Kidney glomerular epithelial cell (primary cell): ENCODE measurements around the gene MINAR1.

ENCODE experiments used
- DNase-seq: peaks from one replicate; lab custom pipeline; 2025; lab: John Stamatoyannopoulos, UW

MINAR1 gene

DNA sequence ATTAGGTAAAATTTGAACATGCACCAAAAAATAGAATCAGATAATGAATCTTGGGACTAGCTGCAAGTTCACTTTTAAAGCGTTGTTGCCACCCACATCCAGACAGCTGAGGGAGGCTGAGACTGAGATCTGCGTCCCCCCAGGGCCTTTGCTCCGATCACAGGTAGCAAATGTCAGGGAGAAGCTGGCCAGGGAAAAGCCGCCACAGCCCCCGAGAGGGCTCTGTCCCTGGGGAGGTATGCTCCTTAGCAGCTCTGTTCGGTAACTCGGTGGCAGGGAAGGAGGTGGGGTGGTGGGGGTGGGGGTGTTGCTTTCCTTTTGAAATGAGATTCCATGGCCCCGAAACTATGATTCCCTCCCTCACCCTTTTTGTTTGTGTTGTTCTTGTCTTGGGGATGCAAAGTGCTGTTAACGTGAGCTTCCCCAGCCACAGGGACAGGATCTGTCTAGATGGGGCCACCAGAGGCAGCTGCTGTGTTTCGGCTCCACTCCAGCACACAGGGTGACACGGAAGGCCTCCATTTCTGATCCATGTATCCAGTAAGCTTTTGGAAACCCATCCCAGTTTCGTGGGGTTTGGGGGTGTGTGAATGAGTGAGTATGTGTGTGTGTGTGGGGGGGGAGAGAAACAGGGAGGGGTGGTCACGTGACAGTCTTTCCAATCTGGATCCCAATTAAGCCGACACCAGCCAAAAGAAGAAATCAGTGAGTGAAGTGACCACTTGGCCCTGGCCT, 1.1 kb upstream of the MINAR1 start:
- no peak for DNase-seq

DNA sequence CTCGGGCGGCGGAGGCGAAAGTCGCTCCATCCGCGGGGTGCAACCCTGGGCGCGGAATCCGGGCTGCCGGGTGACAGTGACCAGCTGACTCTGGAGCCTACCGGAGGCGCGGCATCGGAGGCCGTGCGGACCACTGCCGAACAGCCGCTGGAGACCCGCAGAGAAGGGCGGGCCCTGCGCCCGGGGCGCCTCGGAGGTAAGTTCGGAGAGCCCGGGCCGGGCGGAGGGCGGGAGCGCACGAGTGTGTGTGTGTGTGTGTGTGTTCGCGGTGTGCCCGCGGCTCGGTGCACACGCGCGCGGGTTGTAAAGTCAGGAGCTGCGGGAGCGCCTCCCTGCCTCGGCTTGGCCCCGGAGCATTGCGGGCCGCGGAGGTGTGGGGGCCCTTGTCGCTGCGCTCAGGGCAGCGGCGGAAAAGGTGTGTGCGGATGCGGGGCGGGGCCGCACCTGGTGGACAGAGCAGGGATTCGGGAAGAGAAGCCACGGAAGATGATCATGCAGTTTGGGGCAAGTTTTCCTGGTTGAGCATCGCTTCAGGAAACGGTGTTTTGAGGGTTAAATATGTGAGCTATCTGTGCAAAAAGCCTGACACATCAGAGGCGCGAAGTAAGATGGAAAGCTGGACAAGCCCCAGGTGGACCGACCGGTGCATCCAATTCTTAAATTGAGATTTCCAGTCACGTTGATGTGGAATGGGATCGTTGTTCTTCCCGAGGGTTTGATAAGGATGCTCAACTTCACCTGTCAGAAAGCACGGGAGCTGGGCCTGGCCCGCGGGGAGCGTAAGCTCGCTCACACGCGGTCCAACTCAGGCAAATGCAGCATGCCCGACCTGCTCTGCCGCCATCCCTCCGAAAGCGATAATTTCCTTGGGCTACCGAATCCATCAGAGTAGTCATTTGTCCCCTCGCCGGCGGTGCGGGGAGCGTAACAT, 474 bp downstream of the MINAR1 start:
- no peak for DNase-seq

DNA sequence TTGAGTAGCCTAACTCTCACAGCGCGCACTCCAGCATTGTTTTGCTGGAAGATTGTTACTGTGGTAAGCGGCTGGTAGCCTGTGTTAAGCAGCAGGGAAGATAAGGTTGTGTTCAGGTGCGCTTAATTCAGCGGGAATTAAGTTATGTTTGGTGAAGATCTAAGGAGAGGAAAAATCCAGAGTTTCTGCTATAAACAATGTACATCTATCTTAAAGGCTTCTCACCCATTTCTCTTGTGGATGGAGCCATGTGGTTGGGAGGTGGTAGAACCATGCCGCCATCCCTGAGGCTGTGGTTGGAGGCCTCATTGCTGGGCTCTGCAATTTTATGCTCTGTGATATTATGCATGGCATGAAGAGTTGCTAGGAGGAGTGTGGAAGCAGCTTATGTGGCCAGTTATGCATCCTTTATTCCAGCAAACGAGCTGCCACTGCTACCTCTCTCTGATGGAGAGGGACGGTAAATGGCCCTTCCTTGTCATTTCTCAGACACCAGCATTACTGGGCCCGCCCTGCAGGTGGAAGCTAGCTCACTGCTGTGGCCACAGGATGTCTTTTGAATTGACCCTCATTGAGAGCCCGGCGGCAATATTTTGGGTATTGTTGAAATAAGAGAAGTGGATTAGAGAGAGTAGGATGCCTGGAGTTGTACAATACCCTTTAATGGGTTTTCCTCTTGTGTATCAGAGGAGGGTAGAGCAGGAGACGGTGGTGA, 1.3 kb downstream of the MINAR1 start:
- no peak for DNase-seq

DNA sequence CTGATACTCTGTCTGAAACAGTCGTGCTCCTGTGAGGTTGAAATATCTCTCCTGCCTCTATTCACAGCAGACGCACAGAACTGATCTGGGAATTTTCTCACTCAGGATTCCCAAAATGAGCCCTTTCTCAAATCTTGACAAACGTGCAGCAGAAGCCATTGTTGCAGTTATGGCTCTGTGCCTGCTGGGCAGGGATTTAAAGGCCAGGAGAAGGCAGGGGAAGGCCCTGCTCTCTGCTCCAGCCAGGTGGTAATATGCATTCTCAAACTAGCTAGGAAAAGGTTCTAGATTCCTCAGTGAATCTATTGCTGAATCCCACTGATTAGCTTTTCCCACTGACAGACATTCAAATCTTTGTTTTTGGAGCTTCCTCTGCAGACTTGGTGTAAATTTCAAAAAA, 2.2 kb downstream of the MINAR1 start:
- no peak for DNase-seq

DNA sequence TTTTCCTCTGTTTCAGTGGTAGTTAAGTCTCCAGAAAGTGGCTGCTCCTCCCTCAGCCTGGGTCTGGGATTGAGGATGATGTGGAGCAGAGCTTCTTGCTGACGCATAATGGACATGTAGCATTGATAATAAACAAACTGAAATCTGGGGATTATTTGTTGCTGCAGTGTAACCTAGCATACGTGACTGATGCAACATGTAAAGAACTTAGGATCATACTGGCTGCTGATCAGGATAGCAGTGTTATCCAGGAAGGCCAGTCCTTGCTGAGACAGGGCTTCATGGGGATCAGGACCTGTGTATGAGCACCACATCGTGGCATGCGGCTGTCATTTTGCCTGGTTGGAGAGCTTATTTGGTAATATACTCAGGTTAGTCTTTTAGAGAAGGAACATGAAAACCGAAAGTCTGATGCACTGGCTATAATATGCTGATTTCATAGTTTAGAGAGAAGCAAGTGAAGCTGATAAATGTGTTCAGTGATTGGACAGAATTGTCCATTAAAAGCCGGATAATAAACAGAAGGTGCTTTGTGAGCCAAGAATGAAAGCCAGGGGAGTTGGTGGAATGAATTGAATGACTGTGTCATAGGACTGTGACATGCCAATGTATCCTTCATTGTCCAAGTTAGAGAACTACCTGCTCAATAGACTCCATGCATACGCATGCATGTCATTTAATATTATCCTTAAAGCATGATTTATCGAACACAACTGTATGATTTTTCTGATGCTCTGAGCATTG, 4.1 kb downstream of the MINAR1 start:
- no peak for DNase-seq

DNA sequence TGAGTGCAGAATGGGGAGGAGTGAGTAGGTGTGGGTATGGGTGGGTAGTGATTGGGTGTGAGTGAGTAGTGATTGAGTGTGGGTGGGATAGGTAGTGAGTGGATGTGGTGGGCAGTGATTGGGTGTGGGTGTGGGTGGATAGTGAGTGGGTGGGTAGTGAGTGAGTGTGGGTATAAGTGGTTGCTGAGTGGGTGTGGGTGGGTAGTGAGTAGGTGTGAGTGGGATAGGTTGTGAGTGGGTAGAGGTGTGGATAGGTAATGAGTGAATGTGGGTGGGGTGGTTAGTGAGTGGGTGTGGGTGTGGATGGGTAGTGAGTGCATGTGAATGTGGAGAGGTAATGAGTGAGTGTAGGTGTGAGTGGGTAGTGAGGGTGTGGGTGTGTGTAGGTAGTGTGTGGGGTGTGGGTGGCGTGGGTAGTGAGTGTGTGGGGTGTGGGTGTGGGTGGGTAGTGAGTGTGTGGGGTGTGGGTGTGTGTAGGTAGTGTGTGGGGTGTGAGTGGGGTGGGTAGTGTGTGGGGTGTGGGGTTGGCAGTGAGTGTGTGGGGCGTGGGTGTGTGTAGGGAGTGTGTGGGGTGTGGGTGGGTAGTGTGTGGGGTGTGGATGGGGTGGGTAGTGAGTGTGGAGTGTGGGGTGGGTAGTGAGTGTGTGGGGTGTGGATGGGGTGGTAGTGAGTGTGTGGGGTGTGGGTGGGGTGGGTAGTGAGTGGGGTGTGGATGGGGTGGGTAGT, 5.3 kb downstream of the MINAR1 start:
- no peak for DNase-seq

DNA sequence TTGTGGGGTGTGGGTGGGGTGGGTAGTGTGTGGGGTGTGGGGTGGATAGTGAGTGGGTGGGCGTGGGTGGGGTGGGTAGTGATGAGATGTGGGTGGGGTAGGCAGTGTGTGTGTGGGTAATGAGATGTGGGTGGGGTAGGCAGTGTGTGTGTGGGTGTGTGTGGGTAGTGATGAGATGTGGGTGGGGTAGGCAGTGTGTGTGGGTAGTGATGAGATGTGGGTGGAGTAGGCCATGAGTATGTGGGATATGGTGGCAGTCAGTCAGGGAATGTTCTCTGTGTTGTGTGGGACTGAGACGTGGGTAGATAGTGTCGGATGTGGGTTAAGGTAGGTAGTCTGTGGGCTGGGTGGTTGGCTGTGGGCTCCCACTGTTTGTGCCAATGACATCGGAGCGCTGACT, 7.1 kb downstream of the MINAR1 start:
- no peak for DNase-seq

DNA sequence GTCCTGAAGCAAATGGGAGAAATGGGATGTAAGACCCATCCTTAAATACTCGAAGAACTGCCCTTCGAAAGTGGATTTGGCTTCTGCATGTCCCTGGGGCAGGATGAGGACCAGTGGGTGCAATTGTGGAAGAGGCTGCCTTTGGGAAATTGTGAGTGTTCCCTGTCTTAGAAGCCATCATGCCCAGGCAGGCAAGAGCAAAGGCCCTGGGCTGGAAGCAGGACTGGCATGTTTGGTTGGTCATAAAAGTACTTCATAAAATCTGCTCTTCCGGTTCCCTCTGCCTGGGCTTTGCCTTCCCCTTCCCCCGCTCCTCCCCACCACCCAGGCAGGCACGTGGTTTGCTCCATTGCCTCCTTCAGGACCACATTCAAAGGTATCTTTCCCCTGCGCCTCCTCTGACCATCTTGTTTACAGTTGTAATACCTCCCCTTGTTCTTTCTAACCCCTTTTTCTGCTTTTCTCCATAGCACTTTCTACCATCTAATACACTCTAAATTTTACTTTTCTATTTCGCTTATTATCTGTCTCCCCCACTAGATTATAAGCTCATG, 8.3 kb downstream of the MINAR1 start:
- DNase-seq: no peak

DNA sequence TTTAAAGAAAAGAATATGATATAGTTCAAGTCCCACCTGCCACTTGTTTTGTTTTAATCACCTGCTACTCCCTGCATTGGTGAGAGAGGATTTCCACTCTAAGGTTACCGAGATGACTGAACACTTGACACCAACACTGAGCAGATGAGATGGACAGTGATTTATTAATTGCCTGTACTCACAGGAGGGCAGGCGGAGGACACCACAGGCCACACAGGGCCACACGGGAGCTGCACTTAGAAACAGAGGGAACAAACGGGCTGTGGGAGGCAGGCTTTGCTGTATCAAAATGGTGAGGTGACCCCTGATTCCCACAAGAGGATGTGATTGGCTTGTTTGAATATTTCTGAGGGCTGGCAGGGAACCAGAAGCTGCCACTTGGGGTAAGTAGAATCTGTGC, 10.8 kb downstream of the MINAR1 start:
- DNase-seq: no peak

DNA sequence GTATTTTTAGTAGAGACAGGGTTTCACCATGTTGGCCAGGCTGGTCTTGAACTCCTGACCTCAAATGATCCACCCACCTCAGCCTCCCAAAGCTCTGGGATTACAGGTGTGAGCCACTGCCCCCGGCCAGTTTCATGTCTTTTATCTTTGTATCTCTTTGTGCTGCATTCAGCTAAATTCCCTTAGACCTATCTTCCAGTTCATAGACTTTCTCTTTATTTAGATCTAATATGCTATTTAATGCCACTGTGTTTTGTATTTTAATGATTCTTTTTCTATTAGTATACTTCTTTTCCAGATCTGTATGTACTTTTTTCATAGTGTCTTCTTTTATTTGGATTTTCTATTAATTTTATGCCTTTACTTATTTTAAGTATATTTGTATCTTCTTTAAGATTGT, 14.9 kb downstream of the MINAR1 start:
- no peak for DNase-seq

DNA sequence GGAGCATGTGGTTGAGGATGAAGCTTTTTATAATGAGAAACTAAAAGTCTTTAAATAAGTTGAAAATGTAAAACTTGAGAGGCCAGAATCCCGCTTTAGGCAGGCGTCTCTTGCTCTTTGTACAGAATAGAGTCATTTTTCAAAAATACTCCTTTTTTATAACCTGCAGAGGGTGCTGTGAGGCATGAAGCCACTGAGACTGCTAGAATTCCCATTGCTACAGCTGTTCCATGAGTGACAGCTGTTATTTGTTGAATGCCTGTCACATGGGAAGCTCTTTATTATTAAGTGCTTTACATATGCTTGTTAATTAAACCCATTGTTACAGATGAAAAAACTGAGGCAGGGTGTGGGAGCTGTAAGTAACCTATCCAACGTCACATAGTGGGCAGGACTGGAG, 18.5 kb downstream of the MINAR1 start:
- no peak for DNase-seq

DNA sequence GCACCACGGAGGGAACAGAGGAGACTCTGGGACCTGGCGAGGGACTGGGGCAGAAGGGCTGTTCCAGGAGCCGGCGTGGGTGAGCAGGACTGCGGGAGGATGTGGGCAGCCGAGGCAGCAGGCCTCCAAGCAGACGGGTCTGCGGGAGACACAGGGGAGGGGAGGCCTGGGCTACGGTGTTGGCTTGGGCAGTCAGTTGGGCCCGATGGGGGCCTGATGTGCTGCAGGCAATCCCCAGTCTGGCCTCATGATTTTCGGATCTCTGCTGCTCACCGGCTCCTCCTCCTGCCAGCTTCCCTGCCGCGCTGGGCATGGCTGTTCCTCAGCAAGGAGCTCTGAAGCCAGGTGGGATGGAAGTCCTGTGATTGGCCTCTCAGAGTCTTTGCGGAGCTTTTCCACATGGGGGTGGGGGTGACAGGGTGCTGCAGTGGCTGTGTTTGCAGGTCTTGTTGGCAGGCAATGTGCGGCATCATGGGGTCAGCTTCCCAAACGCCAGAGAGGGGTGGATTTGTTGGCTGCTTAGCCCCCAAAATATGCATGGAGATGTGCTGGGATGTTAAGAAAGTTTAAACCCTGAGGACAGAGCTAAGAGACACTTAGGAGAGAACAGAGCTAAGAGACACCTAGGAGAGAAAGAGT, 19.3 kb downstream of the MINAR1 start:
- no peak for DNase-seq

DNA sequence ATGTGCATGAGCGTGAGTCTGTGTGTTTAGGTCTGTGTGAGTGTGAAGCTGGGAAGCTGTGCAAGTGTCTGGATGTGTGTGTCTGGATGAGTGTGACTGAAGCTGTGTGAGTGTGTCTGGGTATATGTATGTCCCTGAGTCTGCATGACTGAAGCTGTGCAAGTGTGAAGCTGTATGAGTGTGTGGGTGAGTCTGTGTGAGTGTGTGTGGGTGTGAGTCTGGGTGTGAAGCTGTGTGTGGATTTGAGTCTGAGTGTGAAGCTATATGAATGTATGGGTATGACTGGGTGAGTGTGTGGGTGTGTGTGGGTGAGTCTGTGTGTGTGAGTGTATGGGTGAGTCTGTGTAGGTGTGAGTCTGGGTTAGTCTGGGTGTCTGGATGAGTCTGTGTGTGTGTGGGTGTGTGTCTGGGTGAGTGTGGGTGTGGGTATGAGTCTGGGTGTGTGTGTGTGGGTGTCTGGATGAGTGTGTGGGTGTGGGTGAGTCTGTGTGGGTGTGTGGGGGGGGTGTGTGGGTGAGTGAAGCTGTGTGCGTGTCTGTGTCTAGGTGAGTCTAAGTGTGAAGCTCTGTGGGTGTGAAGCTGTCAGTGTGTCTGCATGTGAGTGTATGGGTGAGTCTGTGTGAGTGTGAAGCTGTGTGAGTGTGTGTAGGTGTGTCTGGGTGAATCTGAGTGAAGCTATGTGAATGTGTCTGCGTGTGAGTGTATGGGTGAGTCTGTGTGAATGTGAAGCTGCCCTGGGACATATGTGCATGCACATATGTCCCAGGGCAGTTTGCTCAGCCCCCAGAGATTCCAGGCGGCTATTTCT, 20.3 kb downstream of the MINAR1 start:
- no peak for DNase-seq

DNA sequence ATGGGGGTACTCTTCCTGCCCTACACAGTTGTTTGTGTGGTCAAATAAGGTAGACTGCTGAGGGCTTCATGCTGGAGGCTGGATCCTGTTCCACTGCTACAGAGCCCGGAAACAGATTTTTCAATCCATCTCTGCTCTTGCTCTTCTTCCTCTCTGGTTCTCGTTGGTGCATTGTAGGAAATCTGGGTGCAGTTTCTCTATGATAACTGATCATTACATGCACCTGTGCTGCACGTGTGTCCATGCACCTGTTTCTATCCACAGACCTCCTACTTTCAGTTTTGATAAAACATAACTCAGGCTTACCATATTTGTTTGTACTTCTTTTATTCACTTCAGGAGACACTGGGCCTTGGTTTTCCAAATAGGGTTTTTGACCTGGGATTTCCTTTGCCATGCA, 21.3 kb downstream of the MINAR1 start:
- DNase-seq: no peak

DNA sequence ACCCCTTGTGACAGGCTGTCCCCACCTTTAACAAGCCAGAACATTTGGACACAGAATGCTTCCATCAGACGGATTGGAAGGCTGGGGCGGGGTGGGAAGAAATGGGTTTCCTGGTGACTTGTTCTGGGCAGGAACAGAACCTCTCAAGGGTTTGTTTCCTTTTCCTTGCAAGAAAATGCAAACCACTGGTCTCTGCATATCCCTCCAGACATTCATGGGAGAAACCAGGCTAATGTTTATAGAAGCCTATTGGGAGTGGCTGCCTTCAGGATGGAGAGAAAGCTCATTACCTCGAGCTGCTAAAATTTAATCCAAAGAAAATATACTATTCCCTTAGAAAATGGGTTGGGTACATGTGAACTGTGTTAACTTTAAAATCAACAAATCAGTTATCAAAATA, 21.9 kb downstream of the MINAR1 start:
- DNase-seq: no peak

DNA sequence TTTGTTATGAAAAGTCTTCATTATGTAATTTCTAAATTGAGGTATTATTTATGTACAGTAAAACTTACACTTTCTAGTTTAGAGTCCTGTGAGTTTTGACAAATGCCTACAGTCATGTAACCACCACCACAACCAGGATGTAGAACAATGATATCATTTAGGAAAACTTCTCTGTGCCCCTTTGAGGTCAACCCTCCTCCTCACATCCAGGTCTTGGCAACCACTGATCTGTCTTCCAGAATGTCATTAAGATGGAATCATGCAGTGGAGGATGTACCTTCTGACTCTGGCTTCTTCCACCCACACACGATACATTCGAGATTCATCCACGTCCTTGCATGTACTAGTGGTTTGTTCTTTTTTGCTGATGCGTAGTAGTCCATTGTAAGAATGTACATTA, 23.2 kb downstream of the MINAR1 start:
- no peak for DNase-seq

DNA sequence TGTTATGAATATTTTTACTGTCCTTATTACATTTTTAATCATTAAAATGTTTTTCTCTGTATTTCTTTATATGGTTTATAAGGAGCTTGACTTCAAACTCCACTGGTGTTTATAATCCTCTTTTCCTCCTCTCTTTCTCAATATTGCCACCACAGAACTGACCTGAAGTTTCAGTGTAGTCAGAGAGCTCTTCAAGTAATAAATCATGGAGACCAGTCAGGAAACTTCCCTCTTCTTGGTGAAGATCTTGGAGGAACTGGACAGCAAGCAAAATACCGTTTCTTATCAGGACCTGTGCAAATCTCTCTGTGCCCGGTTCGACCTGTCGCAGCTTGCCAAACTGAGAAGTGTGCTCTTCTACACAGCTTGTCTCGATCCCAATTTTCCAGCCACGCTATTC, 23.8 kb downstream of the MINAR1 start:
- no peak for DNase-seq

DNA sequence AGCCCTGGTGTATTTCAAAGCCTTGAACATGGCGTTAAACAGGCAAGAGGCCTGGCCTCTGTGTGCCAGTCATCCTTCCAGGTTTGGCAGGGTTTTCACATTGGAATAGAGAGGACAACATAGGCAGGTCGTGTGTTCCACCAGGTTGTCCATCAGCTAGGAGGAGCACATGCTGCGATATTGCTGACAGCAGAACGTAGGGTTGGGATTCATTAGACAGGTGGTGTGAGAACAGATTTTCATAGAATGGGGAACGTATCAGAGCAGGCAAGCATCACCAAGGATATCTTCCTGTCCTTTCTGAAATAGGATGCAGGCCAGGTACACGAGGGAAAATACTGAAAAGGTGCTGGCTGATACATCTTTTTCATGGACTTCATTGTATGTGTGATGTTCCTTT, 26.4 kb downstream of the MINAR1 start:
- no peak for DNase-seq

DNA sequence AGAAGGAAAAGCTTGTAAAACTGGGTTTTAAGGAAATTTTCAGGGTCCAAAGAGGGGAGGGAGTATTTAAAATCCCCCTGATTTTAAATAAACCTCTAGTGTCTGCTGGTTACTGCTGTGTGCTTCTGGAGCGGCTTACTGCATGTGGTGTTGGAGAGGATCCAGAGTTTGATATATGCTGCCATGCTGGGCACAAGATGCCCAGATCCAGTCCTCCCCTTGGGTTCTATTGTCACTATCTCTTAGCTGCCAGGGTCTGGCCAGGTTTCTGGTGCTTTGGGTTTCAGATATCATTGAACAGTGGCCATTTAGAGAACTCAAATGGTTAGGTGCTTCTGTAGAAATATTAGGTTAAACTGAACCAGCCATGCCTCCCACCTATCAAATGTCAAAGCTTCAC, 27.5 kb downstream of the MINAR1 start:
- DNase-seq: no peak
